Embryonic facial prominence (tissue), 1 donor: ENCODE measurements around the gene SHMT1.

Experiments
- DNase-seq: peaks from one replicate; pipeline ENCODE4 v3.0.0-alpha.2; 2016; ENCODE audit errors: extremely low spot score

Gene SHMT1

DNA sequence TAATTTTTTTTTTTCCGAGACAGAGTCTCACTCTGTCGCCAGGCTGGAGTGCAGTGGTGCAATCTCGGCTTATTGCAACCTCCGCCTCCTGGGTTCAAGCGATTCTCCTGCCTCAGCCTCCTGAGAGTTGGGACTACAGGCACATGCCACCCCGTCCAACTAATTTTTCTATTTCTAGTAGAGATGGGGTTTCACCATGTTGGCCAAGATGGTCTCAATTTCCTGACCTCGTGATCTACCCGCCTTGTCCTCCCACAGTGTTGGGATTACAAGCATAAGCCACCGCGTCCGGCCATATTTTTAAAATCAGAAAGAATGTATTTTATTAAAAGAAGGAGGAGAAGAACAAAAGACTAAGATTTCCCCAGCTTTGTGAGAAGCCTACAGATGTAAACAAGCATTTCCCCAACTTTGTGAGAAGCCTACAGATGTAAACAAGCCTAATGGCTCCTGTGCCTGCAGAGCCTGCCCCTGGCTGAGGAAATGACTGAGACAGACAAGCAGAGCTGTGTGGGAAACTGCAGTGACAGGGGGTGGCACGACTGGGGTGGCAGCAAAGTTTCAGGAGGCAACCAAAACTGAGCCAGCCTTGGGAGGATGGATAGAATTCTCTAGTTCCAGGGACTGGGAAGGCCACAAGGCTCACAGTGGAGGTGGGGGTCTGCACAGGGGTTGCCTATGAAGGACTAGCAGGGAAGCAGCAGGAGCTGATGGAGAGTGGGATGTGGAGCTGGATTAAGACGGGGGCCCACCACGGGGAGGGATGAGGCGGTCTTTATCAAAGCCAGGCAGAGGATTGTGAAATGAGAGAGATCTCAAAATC lies 71.4 kb downstream of the SHMT1 start:
- no peak for DNase-seq

DNA sequence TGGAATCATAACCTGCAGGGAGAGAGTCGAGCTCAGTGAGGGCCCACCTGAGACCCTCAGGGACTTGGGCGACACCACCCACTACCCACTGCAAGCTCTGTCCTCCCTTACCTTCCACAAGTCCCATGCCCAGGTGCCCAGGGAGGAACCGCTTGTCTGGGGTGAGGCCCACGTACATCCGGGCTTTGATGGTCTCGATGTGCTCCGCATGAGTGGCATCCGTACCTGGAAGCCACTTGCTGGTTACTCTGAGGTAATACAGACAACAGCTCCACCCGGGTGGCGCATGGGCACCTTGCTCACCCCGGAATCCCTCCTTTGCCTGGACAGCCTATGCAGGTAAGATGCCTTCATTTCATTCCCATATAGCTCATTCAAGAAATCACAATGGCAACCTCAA lies 78.1 kb downstream of the SHMT1 start:
- DNase-seq: no peak

DNA sequence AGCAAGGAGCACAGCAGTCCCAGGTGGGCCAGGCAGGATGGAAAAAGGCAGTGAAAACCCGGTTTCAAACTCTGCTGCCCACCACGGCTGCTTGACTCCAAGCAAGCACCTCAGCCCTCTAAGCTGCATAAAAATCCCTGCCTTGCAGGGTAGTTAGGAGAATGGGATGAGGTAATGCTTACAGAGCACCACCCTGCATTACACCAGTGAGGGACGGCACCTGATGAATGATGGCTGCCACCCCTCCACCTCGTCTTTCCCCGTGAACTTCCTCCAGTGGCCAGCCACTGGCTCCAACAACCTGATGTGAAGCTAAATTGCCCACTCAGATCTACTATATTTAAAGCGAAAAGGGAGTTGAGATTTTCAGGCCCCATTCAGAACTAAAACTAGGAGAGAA lies 81.6 kb downstream of the SHMT1 start:
- DNase-seq: no peak

GRCh38 chr17:18280766-18281371 lies 82.5 kb downstream of the SHMT1 start:
- DNase-seq: no peak

DNA sequence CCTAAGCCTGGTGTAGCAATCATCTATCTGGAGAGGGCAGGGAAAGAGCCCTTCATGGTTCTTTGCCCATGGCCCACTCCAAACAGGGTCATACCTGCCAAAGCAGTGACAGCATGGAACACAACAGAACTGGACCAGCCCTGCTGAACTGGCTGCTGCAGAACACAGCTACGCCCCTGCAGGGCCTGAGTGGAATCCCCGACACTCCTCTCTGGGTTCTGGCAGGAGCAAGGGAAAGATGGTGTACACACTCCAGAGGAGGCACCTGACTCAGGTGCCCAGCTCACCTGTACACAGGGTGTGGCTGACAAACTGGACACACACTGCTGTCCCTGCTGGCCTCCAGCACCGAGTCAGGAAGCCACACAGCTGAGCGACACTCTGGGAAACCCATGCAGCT lies 83.1 kb downstream of the SHMT1 start:
- no peak for DNase-seq

- DNase-seq: no peak
Observed at GRCh38 chr17:18278867-18279266, 84.5 kb downstream of the SHMT1 start.
